Skin epidermis (tissue), 12 donors: ENCODE measurements around the gene ZNF419.
"Not testable (repeated sequence)": the region's sequence is repeated elsewhere in the genome, so short reads cannot be mapped to it uniquely, and the experiment has no call there.

Source experiments
- H3K27ac ChIP-seq, 21 experiments: fragments of 200-600 bp; sonication (generic) in 11 of 21; one replicate each; pipeline ENCODE4 v1.5.0; 2020; ENCODE audit warnings: mild to moderate bottlenecking in 3 of 21, inconsistent platforms in 2 of 21, moderate library complexity in 2 of 21
- H3K4me3 ChIP-seq, 7 experiments: fragments of 200-600 bp; sonication (generic) in 2 of 7; one replicate each; pipeline ENCODE4 v1.5.0; 2020; ENCODE audit warnings: inconsistent platforms in 2 of 7, mild to moderate bottlenecking in 2 of 7, moderate library complexity in 1 of 7

The ZNF419 gene

DNA sequence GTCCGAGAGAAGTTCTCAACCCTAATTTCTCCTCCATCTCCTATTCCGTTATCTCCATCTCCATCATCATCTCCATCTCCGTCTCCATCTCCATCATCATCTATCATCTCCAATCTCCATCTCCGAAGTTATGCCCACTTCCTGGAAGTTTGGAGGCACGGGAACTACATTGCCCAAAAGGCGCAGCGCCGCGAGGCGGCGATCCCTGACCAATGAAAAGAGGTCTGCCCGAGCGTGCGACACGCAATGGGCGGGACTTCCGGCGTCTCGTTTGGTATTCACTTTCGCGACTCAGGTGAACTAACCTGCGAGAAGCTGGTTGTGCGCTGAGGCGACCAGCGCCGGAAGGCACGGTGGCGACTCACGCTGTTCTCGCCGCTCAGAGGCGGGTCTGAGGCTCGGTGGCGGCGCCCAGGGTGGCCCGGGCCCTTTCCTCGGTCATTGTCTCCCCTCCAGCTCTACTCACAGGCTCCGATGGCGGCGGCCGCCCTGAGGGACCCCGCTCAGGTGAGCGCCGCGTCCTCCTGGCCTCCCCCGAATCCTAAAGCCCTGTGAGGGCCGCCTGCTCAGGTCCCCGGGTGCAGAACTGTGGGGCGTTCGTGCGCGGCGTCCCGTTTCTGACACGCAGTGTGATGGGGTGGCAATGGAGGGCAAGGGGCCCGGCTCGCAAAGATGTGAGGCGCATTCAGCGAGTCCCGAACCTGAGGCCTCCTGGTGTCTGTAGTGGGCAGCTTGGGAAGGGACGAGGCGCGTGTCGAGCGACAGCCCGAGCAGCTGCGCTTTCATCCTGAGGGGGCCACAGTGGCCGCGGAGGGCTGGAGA is at the start of gene ZNF419:
Gene ZNF419 (plus strand): TSS at position 274 of the 822 bp plus-strand sequence. CDS start 201 bp downstream, at position 475.
- H3K27ac ChIP-seq, result peak within 1 kb of the TSS; percentile 48 to 93 (median 86)
- H3K4me3 ChIP-seq, result peak within 1 kb of the TSS; percentile 80 to 95 (median 92)

DNA sequence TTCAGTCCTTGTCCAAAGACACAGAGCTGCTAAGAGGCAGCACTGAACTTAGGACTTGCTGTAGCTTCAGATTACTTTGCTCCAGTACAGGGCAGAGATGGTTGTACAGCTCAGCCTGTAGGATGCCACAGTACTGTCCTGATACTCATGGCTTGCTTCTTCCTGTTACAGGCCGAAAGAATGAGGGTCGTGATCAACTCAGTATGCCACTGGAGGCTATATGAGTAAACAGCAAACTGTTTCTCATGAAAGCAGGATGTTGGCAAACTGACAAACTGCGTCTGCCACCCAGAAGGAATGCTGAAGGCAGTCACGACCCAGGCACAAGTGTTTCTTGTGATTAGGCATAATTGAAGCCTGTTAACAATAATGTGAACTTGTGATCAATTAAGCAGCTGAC is 49.6 kb upstream of the ZNF419 start:
- Histone ChIP-seq H3K27ac (no peak overlapping the region), H3K4me3 (no peak overlapping the region)

DNA sequence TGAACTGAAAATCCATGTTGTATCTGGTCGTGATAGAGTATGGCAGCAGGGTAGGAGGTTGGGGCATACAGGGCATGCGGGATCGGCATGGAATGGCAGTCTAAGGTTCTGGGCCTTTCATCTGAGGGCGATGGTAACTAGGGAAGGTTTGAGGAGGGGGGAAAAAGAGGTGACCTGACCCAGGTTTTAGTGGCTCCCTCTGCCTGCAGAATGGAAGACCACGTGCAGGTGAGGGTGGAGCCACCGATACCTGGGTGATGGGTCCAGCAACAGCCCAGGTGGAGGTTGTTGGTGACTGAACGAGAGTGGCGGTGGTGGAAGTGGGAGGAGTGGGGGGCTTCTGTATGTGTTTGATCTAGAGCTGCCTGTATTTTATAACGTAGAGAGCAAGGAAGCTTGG is 48.6 kb upstream of the ZNF419 start:
- H3K27ac ChIP-seq, result no peak overlapping the region
- no peak overlapping the region for H3K4me3 ChIP-seq

DNA sequence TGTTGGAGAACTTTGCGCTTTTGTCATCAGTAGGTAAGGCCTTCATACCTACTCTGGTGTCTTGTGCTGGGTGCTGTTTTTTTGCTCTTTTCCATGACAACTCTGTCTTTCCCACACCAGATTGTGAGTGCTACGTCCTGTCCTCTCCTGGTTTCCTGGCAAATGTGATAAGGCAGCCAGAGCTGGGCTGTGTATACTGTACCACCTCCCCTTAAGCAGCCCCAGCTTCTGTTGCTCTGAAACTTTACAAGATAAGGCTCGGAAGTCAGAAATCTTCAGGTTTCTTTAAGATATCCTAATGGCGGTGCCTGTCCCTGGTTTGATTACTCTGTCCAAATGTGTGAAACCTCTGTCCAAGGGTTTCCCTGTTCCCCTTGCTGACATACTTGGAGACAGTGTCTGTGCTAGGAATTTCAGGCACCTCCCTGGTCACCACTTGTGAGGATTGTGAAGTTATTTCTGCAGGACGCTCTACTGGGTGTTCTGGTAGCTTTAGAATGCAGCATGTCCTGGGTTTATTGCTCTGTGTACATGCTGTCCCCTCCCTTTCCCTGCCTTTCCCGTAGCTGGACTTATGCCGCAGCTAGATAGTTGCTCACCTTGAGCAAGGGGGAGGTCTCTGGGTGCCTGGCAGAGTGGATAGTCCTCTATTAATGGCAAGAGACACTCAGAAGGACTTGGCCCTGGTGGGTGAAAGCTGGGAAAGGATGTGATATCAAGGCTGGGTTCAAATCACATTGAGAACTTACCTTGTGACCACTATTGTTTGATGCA is 45.4 kb upstream of the ZNF419 start:
- no peak overlapping the region for H3K27ac ChIP-seq
- H3K4me3 ChIP-seq, result no peak overlapping the region

DNA sequence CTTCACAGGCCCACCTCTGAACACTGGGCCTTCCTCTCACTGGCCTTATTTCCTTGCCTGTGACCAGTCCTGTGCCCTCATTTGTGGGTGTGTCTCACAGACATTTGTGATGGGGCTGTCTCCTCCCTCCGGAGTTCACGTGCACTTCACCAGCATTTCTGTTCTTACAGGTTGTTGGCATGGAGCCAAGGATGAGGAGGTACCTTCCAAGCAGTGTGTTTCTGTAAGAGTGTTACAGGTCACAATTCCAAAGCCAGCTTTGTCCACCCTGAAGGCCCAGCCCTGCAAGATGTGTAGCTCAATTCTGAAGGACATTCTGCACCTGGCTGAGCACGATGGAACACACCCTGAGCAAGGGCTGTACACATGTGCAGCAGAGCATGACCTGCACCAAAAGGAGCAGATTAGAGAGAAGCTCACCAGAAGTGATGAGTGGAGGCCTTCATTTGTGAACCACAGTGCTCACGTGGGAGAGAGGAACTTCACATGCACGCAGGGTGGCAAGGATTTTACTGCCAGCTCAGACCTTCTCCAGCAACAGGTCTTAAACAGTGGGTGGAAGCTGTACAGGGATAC is 44.3 kb upstream of the ZNF419 start:
- Histone ChIP-seq H3K4me3 (no peak overlapping the region), H3K27ac (no peak overlapping the region)

DNA sequence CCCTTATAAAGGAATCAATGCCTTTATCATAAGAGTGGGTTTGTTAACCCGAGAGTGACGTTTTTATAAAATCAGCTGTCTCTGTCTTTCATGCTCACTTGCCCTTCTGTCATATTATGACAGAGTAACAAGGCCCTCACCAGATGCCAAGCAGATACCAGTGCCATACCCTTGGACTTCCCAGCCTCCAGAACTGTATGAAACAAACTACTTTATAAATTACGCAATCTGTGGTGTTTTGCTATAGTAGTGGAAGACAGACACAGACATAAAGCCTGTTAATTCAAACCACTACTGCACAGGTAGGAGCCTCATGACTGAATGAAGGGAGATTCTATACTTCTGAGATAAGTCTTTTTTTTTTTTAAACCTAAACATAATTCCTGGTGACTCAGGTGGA is 35.2 kb upstream of the ZNF419 start:
- Histone ChIP-seq H3K27ac (no peak overlapping the region), H3K4me3 (no peak overlapping the region)

DNA sequence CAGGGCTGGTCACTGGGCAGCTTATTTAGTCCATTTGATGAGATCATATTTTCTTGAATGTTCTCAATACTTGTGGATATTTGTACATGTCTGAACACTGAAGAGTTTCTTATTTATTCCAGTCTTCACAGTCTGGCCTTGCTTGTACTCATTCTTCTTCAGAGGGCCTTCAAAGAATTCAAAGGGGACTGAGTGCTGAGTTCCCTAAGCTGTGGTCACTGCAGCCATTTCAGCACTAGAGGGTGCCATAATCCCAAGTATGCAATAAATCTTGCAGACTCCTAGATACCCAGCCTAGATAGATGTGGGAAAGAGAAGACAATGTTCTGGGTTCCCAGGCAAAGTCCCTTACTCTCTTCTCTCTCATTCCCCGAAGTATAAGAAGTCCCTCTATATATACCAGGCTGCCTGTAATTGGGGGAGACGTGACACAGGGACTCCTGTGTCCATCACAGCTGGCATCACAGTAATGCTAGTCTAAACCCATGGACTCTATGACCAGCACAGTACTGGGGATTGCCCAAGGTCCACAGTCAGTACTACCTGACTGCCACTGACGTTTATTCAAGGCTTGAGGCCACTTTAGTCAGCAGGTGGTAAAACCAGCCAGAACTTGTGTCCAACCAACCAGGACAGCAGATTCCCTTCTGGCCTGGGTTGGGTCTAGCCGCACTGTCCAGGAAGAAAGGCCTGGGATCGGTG is 21.7 kb upstream of the ZNF419 start:
- Histone ChIP-seq H3K27ac (no peak overlapping the region), H3K4me3 (no peak overlapping the region)

DNA sequence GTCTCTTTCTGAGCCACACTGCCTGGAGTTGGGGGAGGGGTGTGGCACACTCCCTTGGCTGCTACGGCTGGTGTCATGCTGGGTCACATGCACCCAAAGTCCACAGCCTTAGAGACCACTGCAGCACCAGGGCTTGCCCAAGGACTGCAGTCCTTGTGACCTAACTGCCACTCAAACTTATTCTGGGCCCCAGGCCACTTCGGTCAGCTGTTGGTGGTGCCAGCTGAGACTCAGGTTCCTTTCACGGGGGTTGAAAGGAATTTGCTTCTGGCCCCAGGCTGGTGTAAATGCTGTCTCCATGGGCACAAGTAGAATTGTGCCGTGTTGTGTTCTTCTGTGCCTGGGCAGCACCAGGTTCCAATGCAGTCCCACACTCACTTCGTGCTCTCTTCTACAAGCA is 21.1 kb upstream of the ZNF419 start:
- H3K27ac ChIP-seq, result no peak overlapping the region
- H3K4me3 ChIP-seq, result no peak overlapping the region

DNA sequence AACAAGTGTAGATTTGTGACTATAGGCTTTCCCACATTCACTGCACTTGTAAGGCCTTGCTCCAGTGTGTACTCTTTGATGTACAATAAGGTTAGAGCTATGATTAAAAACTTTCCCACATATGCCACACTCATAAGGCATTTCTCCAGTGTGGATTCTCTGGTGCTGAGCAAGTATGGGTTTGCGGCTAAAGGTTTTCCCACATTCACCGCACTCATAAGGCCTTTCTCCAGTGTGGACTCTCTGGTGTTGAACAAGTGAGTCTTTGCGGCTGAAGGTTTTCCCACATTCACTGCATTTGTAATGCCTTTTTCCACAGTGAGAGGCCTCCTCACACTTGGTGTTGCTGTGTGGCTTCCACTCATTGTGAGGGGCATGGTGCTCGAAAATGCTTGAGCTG is 13.9 kb upstream of the ZNF419 start:
- Histone ChIP-seq H3K27ac (no peak overlapping the region), H3K4me3 (no peak overlapping the region)

DNA sequence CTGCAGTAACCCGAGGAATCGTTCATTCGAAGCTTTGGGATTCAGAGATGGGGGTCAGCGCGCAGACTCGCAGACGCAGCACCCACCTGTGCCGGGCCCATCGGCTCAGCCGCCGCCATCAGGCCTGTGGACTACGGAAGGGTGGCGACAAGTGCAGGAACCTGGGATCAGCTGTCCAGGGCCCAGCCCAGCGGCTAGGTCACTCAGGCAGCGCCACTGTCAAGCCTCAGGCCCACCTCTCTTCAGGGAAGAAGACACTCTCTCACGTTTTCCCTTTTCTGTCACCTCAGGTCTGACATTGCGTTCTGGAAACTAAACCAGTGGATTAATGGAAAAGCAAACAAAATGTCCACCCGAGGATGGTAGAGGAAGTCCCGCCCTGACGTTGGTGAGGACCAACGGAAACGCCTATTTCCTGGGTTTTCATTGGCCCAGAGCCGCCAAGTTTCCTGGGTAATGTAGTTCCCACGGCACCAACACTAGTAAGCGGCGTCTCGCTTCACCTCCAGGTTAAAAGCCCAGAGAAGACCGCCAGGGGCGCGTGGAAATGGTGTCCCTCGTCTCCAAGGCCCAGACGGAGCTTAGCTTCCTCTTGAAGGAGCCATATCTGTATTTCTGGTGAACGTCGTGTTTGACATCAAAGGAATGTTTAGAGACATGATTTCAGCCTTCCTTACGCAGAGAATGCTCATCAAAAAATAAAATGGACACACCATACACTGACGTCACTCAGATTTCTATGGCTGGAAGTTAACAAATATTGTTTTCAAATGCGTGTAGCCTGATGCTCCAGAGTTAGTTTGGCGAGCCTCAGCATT is 10.2 kb upstream of the ZNF419 start, which contains the start of gene ZNF772:
Gene ZNF772 (minus strand): TSS at position 376 of the 818 bp plus-strand sequence. CDS start 257 bp downstream, at position 119.
- Histone ChIP-seq H3K4me3 (peak within 1 kb of the TSS; percentile 33 to 65 (median 57)), H3K27ac (peak within 1 kb of the TSS in 19 of 21 experiments; percentile 38 to 84 (median 74))

DNA sequence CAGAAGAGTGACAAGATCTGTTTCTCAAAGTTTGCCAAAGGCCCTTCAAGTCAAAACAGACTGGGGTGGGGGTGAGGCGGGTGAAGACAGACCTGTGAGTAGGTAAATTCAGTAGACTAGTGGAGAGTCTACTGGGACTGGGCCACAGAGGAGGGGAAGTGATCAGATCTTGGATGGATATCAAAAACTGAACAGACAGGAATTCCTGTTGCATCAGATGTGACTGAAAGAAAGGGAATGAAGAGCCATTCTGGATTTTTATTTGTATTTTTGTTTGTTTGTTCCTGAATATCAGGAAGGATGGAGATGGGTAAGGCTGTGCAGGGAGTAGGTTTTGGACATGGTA is 722 bp downstream of the ZNF419 start:
- H3K27ac ChIP-seq, result not testable (repeated sequence)
- H3K4me3 ChIP-seq, result peak overlapping the region in 3 of 7 experiments; percentile 80 to 95 (median 94)

DNA sequence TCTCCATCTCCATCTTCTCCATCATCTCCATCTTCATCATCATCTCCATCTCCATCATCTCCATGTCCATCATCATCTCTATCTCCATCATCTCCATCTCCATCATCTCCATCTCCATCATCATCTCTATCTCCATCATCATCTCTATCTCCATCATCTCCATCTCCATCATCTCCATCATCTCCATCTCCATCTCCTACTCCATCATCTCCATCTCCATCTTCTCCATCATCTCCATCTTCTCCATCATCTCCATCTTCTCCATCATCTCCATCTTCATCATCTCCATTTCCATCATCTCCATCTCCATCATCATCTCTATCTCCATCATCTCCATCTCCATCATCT is 11.8 kb downstream of the ZNF419 start:
- H3K27ac ChIP-seq, H3K4me3 ChIP-seq: not testable (repeated sequence)

DNA sequence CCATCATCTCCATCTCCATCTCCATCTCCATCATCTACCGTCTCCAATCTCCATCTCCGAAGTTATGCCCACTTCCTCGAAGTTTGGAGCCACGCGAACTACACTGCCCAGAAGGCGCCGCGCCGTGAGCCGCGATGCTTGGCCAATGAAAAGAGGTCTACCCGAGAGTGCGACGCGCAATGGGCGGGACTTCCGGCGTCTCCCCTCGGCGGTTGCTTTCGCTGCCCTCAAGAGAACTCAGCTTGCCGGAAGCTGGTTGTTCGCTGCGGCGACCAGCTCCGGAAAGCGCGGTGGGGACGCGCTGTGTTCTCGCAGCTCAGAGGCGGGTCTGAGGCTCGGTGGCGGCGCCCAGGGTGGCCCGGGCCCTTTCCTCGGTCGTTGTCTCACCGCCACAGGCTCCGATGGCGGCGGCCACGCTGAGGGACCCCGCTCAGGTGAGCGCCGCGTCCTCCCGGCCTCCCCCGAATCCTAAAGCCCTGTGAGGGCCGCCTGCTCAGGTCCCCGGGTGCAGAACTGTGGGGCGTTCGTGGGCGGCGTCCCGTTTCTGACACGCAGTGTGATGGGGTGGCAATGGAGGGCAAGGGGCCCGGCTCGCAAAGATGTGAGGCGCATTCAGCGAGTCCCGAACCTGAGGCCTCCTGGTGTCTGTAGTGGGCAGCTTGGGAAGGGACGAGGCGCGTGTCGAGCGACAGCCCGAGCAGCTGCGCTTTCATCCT is 12.3 kb downstream of the ZNF419 start, which contains the start of gene ZNF773:
Gene ZNF773 (plus strand): TSS at position 259 of the 716 bp plus-strand sequence. CDS start 143 bp downstream, at position 402.
- Histone ChIP-seq H3K27ac (peak within 1 kb of the TSS; percentile 67 to 98 (median 90)), H3K4me3 (peak within 1 kb of the TSS; percentile 55 to 89 (median 73))

DNA sequence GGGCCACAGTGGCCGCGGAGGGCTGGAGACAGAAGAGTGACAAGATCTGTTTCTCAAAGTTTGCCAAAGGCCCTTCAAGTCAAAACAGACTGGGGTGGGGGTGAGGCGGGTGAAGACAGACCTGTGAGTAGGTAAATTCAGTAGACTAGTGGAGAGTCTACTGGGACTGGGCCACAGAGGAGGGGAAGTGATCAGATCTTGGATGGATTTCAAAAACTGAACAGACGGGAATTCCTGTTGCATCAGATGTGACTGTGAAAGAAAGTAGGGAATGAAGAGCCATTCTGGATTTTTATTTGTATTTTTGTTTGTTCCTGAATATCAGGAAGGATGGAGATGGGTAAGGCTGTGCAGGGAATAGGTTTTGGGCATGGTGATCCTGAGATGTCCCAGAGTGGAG is 12.8 kb downstream of the ZNF419 start:
- peak overlapping the region; percentile 55 to 89 (median 73) for H3K4me3 ChIP-seq

DNA sequence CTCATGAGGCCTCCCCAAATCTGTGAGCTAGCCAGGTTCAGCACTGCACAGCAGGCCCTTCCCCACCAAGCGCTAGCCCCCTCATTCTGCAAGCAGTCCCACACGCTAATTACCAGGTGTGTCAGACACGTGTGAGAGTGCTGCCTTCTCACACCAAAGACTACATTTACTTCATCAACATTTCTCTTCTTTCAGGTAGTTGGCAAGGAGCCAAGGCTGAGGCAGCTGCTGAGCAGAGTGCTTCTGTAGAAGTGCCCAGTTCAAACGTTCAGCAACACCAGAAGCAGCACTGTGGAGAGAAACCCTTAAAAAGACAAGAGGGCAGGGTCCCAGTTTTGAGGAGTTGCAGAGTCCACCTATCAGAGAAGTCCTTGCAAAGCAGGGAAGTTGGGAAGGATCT is 18.6 kb downstream of the ZNF419 start:
- H3K27ac ChIP-seq, result no peak overlapping the region
- H3K4me3 ChIP-seq, result no peak overlapping the region

More for the DNA sequence above, 12.8 kb downstream of the ZNF419 start:
- H3K27ac ChIP-seq, result peak overlapping the region in 2 of 21 experiments; percentile 87 to 94

DNA sequence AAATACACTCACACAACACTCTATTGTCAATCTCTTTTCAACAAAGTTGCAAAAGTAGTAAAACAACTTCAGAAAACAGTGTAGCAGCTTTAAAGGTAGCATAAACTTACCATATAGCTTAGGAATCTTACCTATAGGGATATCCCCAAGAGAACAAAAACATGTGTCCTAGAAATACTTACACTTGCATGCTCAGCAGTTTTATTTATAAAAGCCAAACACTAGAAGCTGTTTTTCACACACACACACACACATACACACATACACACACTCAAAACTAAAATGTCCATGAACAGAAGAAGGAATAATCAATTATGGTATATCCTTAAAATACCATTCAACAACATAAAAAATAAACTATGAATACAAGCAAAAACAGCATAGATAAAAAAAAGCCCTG is 23.9 kb downstream of the ZNF419 start:
- Histone ChIP-seq H3K27ac (no peak overlapping the region), H3K4me3 (no peak overlapping the region)

DNA sequence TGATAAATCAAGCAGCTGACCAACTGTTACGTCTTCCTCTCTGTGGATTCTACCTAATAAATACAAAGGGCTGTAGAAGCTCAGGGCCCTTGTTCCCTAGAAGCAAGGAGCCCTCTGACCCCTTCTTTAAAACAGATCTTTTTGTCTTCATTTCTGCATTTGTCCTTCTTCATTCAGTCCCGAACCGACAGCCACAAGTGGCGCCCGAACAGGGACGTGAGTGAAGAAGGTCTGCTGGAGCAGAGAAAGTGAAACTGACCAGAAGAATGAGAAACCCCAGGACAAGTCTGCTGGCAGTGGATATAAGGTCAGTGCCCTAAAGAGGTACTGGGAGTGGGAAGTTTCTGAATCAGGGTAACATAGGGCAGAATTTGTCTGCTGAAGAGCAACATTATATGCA is 25.3 kb downstream of the ZNF419 start:
- H3K4me3 ChIP-seq, result no peak overlapping the region

DNA sequence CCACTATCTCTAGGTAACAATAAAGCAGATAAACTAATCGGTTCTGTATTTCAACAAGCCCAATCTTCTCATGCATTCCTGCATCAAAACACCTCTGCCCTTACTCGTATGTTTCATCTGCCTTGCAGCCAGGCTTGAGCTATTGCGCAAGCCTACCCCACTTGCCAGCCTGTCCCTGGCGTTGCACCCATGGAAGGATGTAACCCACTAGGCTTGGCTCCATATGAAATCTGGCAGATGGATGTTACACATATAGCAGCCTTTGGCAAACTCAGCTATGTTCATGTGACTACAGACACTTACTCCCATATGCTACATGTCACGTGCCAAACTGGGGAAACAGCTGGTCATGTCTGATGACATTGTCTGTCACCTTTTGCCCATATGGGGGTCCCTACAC is 27.7 kb downstream of the ZNF419 start:
- Histone ChIP-seq H3K27ac (no peak overlapping the region), H3K4me3 (no peak overlapping the region)

More for the DNA sequence above, 25.3 kb downstream of the ZNF419 start:
- no peak overlapping the region for H3K27ac ChIP-seq
